Measurements from ENCODE around the gene ST3GAL4. TPM values are rescaled to one million over a fixed set of nuclear protein-coding genes. Genes with fewer than 3 reads are reported as not detected.

ST3GAL4 gene
- total and polyA plus RNA-seq, 10 of the 15 experiments (the other 5 are each of a cell fraction or from before 2014, with no cell fraction given): 3.8 to 8.1 (median 6.5) TPM; not detected in 2

DNA sequence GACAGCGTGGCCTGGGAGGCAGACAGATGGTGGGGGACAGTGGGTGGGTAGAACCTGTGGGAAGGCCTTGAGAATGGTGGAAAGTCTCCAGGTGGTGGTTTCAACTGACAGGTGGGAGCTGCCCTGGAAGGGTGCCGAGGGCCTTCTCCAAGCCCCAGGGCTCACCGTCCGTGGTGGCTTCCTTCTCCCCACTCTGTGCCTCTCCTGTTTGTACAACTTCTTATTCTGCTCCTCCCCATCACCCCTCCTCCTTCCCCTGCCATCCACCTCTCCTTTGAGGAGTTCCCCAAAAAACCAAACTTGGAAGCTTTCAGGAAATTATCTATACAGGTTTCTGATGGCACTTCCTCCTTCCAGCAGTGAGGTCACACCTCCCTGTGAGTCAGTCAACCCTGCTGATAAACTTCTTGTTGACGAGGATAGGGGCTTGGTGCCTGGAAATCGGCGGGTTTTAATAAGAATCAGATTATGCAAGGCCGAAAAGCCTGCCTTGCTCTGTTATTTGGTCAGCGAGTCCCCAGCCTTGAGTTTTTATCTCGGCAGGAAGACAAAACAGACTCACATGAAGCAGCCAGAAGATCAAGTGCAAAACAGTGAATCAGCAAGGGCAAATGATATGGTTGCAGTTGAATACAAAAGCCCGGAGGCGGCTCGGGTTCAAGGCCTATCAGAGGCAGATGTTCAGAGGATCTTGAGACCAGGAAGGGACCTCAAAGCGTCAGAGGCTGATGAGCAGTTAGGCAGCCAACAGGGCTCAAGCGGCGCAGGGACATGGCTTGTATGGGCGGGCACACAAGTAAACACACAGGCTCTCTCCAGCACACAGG is 9.5 kb upstream of the ST3GAL4 start:
- in situ Hi-C loops (cut with MboI): no loop called here
- Histone ChIP-seq H3K36me3 (ENCODE audit: control insufficient read depth in 2 of 2, insufficient read depth in 2 of 2, low read length in 1 of 2) (peaks cover 23 to 39% of the 10 kb centered on the region in 2 experiments), H4K20me1 (ENCODE audit: control insufficient read depth, insufficient read depth) (no peaks in the 10 kb centered on the region), H3K9me3 (replicated peaks; ENCODE audit: control insufficient read depth, insufficient read depth, low read length) (no peaks in the 10 kb centered on the region), H3K4me3 (no peak overlapping the region), H3K9ac (ENCODE audit: control insufficient read depth, insufficient read depth, low read length) (no peak overlapping the region), H2AFZ (ENCODE audit: control insufficient read depth, low read depth, low read length) (no peak overlapping the region), H3K27ac (ENCODE audit: control insufficient read depth, insufficient read depth) (no peak overlapping the region), H3K4me2 (ENCODE audit: control insufficient read depth, insufficient read depth) (no peak overlapping the region), H3K27me3 (replicated peaks in 1 of 2; ENCODE audit: control insufficient read depth in 2 of 2, insufficient read depth in 2 of 2, low read length in 1 of 2) (no peaks in the 10 kb centered on the region), H3K79me2 (ENCODE audit: control insufficient read depth, insufficient read depth, low read length) (no peaks in the 10 kb centered on the region), H3K4me1 (ENCODE audit: control insufficient read depth, insufficient read depth, low read length) (peaks cover 5% of the 10 kb centered on the region; the same call in 1 of the 2 replicates)
- FAIRE-seq (no peak), ATAC-seq (no peak), DNase-seq (ENCODE audit: low read depth, low spot score) (no peak)
- RAD21 ChIA-PET (ENCODE audit: unreplicated experiment): no interaction called here
- POLR2A ChIA-PET: no interaction called here
- TF ChIP-seq FOXK2 (IDR thresholded peaks at IDR 0.05) (no peak), POLR2AphosphoS5 (IDR thresholded peaks at IDR 0.05; ENCODE audit: low read length) (no peak), SPI1 (IDR thresholded peaks at IDR 0.05; ENCODE audit: borderline replicate concordance, insufficient read depth, low read depth, low read length) (0 out of 2 replicates have a peak, but pooled peaks have one; percentile 4)
- TF ChIP-seq, protein P1, sequence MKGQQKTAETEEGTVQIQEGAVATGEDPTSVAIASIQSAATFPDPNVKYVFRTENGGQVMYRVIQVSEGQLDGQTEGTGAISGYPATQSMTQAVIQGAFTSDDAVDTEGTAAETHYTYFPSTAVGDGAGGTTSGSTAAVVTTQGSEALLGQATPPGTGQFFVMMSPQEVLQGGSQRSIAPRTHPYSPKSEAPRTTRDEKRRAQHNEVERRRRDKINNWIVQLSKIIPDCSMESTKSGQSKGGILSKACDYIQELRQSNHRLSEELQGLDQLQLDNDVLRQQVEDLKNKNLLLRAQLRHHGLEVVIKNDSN (IDR thresholded peaks at IDR 0.05; ENCODE audit: borderline replicate concordance, extremely low read length, insufficient read depth, low read depth, low read length): no peak
- intact Hi-C loops (cut with micrococcal nuclease; ENCODE audit: unreplicated experiment): no loop called here
- 91% methylated on average over 17 of the region's 17 CpGs for WGBS (ENCODE audit: insufficient coverage, insufficient replicate concordance, low lambda C conversion rate, missing lambda C conversion rate)
- SMC1A ChIA-PET (ENCODE audit: uncharacterized antibody, unreplicated experiment): interaction anchor here (1.0 kb wide), 1 partner anchor 8 kb away, joined by 4 read pairs; no protein-coding TSS in a partner anchor
- CTCF ChIA-PET: interaction anchor here (0.9 kb wide), 1 partner anchor 134 kb away, joined by 4 read pairs; no protein-coding TSS in a partner anchor
- BruUV-seq (replicated peaks): no TSS peak

DNA sequence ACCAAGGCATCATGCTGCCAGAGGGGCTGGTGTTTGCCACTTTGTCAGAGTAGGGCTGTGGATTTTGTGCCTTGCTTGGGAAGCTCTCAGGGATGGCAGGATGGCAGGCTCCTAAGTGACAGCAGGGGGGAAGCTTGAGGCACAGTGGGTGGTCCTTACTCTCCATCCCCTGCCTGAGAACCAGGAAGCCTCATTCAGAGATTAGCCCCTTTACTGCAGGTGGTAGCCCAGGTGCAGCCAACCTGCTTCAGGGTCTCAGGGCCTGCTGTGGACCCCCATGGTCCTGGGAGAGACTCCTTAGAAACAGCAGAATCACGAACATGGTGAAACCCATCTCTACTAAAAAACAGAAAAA is 8.9 kb upstream of the ST3GAL4 start:
- Histone ChIP-seq H3K9ac (ENCODE audit: control insufficient read depth, insufficient read depth, low read length) (no peak overlapping the region), H3K27ac (ENCODE audit: control insufficient read depth, insufficient read depth) (no peak overlapping the region), H3K4me1 (ENCODE audit: control insufficient read depth, insufficient read depth, low read length) (peaks cover 1% of the 10 kb centered on the region; the same call in 1 of the 2 replicates), H3K36me3 (ENCODE audit: control insufficient read depth in 2 of 2, insufficient read depth in 2 of 2, low read length in 1 of 2) (peaks cover 20 to 34% of the 10 kb centered on the region in 2 experiments), H3K4me2 (ENCODE audit: control insufficient read depth, insufficient read depth) (no peak overlapping the region), H2AFZ (ENCODE audit: control insufficient read depth, low read depth, low read length) (no peak overlapping the region), H3K9me3 (replicated peaks; ENCODE audit: control insufficient read depth, insufficient read depth, low read length) (no peaks in the 10 kb centered on the region), H3K27me3 (replicated peaks in 1 of 2; ENCODE audit: control insufficient read depth in 2 of 2, insufficient read depth in 2 of 2, low read length in 1 of 2) (no peaks in the 10 kb centered on the region), H4K20me1 (ENCODE audit: control insufficient read depth, insufficient read depth) (no peaks in the 10 kb centered on the region), H3K79me2 (ENCODE audit: control insufficient read depth, insufficient read depth, low read length) (no peaks in the 10 kb centered on the region; the same call in 1 of the 2 replicates), H3K4me3 (no peak overlapping the region)
- ChIA-PET CTCF (interaction anchor here (0.9 kb wide), 1 partner anchor 134 kb away, joined by 4 read pairs; no protein-coding TSS in a partner anchor), SMC1A (ENCODE audit: uncharacterized antibody, unreplicated experiment) (no interaction called here), RAD21 (ENCODE audit: unreplicated experiment) (no interaction called here), POLR2A (interaction anchor here (0.6 kb wide), 1 partner anchor 14 kb away, joined by 4 read pairs; no protein-coding TSS in a partner anchor)
- 89% methylated on average over 1 of the region's 1 CpG for WGBS (ENCODE audit: insufficient coverage, insufficient replicate concordance, low lambda C conversion rate, missing lambda C conversion rate)
- FAIRE-seq (no peak), ATAC-seq (no peak), DNase-seq (ENCODE audit: low read depth, low spot score) (no peak)
- BruUV-seq (replicated peaks): no TSS peak
- intact Hi-C loops (cut with micrococcal nuclease; ENCODE audit: unreplicated experiment): no loop called here
- in situ Hi-C loops (cut with MboI): no loop called here
- TF ChIP-seq ASH2L (IDR thresholded peaks at IDR 0.05; ENCODE audit: borderline replicate concordance, low read depth): no peak
- no peak for TF ChIP-seq RAD21 (IDR thresholded peaks at IDR 0.05; ENCODE audit: insufficient read depth, low read depth, low read length)
- TF ChIP-seq KDM1A (IDR thresholded peaks at IDR 0.05; ENCODE audit: borderline replicate concordance): no peak
- no peak for TF ChIP-seq SUPT20H (IDR thresholded peaks at IDR 0.05; ENCODE audit: borderline replicate concordance, control insufficient read depth, low read depth, low read length)
- TF ChIP-seq, protein P2, sequence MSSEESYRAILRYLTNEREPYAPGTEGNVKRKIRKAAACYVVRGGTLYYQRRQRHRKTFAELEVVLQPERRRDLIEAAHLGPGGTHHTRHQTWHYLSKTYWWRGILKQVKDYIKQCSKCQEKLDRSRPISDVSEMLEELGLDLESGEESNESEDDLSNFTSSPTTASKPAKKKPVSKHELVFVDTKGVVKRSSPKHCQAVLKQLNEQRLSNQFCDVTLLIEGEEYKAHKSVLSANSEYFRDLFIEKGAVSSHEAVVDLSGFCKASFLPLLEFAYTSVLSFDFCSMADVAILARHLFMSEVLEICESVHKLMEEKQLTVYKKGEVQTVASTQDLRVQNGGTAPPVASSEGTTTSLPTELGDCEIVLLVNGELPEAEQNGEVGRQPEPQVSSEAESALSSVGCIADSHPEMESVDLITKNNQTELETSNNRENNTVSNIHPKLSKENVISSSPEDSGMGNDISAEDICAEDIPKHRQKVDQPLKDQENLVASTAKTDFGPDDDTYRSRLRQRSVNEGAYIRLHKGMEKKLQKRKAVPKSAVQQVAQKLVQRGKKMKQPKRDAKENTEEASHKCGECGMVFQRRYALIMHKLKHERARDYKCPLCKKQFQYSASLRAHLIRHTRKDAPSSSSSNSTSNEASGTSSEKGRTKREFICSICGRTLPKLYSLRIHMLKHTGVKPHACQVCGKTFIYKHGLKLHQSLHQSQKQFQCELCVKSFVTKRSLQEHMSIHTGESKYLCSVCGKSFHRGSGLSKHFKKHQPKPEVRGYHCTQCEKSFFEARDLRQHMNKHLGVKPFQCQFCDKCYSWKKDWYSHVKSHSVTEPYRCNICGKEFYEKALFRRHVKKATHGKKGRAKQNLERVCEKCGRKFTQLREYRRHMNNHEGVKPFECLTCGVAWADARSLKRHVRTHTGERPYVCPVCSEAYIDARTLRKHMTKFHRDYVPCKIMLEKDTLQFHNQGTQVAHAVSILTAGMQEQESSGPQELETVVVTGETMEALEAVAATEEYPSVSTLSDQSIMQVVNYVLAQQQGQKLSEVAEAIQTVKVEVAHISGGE (CRISPR knock-in tag; IDR thresholded peaks at IDR 0.05): no peak
- TF ChIP-seq CBX3 (IDR thresholded peaks at IDR 0.05; ENCODE audit: borderline replicate concordance, low read depth): no peak
- TF ChIP-seq KAT2A (conservative IDR thresholded peaks at IDR 0.05; ENCODE audit: control insufficient read depth, low read depth, low read length): no peak
- no peak for TF ChIP-seq NRF1 (conservative IDR thresholded peaks at IDR 0.05; ENCODE audit: low read depth, low read length)

Data from GM12878 (cell line).